Activated T-cell treated with anti-CD3 and anti-CD28 coated beads, Interleukin-2, amount 50 U/mL, for 48 hours (primary cell): ENCODE results near the gene SLC1A5.
A peak's percentile ranks its signal among the peaks of the same experiment; 100 is the strongest.

Source experiments
- DNase-seq, 2 experiments: peaks; one replicate each; pipeline ENCODE4 v3.0.0-alpha.2; 2020

SLC1A5 gene

GRCh38 chr19:46741447-46741846, 46.9 kb downstream of the SLC1A5 start:
- DNase-seq: no peak

GRCh38 chr19:46739290-46739771, 49.1 kb downstream of the SLC1A5 start:
- DNase-seq: no peak

DNA sequence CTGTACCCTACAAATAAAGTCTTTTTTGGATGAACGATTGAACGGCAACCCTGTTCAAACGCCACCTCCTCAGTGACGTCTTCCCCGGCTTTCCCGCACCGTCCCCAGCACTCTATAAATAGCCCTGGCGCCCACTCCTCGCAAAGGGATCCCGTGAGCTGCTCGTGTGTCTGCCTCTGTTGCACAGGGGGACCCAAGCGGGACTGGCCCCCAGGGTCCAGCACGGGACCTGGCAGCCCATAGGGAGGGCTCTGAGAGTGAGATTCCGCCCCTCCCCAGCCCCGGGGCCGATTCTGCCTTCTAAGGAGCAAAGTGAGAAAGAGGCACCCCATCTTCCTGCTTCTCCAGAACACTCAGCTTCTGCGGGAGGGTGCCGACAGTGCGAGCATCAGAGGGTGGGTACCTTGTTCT, 50.6 kb downstream of the SLC1A5 start:
- DNase-seq: no peak

DNA sequence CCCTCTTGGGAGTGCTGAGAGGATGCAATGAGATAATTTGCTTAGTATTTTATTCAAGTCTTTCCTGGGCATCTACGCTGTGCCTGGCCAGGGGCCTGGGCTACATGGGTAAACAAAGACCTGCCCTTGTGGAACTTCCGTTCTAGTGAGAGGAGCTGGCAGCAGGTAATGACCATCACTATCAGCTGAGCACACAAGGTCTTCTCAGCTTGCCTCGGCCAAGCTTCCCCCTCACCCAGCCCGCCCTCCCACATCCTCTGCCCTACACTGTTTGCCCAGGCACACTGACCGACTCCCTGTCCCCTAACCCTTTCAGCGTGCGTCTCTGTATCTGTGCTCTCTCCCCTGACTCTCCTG, 51.1 kb downstream of the SLC1A5 start:
- no peak for DNase-seq

- DNase-seq: no peak
Observed at GRCh38 chr19:46736531-46737297, 51.7 kb downstream of the SLC1A5 start.

- no peak for DNase-seq
Observed at GRCh38 chr19:46733690-46734292, 54.6 kb downstream of the SLC1A5 start.

- DNase-seq: no peak
Observed at GRCh38 chr19:46732966-46733689, 55.3 kb downstream of the SLC1A5 start.

GRCh38 chr19:46732172-46732938, 56.0 kb downstream of the SLC1A5 start:
- DNase-seq: no peak

DNA sequence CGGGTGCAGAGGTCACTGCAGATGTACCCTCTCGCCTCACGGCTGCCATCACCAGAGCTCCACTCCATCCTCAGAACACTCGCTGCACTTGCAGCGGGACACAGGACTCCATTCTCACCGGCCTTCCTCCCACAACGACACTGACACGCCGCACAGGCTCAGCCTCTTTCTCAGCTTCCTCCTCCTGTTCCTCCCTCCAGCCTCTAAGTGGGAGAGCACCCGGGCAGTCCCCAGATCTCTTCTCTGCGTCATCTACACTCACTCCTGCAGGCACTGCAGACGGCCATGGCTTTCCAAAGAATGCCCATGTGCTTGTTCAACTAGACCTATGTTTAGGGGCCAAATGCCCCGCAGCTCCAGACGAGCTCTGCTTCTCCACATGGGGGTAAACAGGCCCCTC, 56.8 kb downstream of the SLC1A5 start:
- no peak for DNase-seq

GRCh38 chr19:46731007-46731501, 57.3 kb downstream of the SLC1A5 start:
- DNase-seq: no peak

DNA sequence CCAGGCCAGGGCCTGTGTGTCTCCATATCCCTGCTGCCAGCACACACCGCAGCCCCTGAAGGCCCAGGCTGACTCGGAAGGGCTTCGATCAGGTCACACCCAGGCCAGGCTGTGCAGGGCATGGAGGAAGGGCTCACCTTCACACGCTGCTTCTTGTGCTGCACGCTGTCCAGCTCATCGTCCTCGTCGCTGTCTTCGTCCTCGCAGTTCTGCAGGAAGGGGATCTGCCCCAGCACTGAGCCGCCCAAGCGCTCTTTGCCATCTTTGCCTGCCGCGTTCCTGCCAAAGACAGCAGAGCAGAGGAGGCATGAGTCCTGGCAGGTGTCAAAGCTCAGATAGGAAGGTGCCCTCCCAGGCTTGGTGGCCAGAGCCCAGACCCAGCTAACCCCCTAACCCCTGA, 57.8 kb downstream of the SLC1A5 start:
- no peak for DNase-seq

DNA sequence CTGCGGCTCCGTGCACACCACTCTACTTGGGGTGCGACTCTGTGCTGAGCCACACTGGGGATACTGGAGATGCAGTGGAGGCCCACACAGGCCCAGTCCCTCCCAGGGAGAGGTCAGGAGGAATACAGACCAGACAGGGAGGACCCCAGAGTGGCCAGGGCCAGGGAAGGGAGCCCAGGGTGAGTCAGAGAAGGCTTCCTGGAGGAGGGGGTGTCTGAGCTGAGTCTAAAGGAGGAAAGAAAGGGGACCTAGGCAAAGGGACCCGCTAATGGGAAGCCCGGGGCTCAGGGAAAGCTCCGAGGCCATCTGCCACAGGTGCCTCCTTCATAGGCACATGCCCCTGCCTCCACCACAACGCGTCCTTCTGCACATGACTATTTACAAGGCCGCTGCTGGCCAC, 58.2 kb downstream of the SLC1A5 start:
- no peak for DNase-seq

DNA sequence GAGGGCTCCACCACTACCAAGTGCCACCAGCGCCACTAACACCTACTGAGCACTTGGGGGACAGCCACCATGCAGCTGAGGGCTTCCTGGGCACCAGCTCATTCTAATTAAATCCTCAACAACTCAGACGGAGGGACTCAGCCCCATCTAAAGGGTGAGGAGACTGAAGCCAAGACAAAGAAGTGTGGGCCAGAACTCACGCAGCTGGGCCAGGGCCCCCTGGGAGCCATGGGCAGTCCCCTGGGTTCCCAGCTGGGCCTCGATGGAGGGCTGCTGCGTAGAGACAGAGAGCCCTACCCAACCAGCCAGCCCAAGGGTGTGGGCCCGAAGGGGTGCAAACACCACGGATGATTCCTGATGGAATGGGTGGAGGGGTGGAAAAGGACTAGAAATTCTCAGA, 58.7 kb downstream of the SLC1A5 start:
- DNase-seq: no peak

- peak; percentile 83 to 86 for DNase-seq
Observed at GRCh38 chr19:46728693-46729339, 59.6 kb downstream of the SLC1A5 start.

- no peak for DNase-seq
Observed at GRCh38 chr19:46728208-46728607, 60.2 kb downstream of the SLC1A5 start.

- no peak for DNase-seq
Observed at GRCh38 chr19:46727757-46728156, 60.6 kb downstream of the SLC1A5 start.

DNA sequence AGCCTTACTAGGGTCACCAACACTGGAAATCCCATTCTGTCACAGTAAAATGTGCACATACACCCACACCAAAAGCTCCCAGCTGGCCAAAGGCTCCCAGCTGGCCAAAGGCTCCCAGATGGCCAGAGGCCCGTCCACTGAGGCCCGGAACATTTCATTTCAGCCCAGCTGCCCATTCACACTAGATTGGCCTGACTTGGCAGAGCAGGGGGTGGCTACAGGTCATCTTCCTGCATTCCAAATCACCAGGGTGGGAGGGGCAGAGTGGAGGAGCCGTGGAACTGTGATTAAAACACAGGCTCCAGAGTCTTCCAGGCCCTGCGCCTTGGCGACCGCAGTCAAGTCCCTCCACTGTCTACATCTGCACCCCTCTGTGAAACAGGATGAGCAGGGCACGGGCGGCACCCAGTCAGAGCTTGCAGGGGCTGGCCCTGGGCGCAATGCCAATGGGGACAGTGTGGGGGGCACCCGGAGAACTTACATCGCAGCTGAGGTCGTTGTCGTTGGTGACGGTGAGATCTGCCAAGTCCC, 61.4 kb downstream of the SLC1A5 start:
- no peak for DNase-seq

DNA sequence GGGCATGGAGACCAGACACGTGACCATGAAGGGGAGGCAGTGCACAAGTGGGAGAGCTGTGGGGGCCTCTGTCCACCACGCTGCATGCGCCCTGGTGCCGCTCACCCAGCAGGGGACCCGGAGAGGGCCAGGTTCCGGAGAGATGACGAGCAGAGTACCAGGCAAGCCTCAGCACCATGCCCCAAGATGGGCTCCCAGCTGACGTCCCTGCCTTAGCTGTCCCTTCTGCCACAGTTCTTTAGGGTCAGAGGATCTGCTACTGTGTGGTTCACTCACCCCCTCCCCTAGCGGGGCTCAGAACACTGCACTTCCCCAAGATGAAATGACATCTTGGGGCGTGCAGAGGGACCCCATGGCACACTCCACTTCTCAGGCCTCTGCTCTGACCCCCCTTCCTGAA, 61.8 kb downstream of the SLC1A5 start:
- no peak for DNase-seq

DNA sequence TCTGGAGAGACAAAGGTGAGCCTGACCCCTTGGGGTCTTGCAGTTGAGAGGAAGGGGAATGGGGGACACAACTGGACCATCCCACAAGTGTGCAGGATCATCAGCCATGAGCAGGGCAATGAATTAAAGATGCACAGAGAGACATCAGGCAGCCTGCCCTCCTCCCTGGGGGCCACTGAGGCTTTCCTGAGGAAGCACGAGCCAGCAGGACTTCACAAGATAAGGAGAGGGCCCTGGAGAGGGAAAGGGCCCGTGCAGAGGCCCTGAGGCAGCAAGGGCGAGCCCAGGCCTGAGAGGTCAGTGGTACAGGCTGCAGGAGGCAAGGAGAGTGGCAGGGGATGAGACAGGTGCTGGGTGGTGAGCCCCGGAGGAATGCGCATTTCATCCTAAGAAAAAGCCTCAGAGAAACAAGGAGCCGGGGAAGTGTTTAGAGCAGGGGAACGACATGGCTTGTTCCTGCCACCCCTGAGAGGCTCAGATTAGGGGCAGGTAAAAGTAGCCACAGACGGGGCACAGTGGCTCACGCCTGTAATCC, 62.5 kb downstream of the SLC1A5 start:
- DNase-seq: no peak

DNA sequence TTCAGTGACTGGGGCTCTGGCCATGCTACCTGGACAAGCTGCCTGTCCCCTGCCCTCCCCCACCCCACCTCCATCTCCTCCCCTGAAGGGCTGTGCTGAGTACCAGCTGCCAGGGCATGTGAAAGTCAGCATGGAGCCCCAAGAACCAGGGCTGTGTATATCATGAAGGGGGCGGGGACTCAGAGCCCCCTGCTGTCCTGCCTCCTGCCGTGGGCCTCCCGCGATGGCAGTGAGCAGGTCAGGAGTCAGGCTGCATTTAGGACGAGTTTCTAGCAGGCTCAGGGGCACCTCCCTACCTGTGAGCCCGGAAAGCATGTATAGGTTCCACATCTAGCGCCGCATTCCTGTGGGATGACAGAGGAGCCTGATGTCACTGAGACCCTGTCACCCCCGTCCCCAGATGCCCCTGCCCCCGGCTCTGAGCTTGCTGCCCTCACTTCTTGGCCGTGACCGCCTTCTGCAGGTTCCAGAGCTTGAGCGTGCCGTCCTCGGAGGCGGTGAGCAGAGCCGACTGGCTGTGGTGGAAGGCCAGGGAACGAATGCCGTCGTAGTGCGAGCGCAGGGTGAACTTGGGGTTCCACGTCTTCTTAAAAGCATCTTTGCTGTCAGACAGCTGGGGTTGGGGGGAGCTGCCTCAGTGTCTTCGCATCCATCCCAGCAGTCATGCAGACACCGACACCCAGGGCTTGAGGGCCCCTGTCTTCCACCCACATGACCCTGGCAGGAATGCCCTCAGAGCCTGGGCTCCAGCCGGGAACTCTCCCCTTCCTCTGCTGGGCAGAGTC, 63.2 kb downstream of the SLC1A5 start:
- no peak for DNase-seq
